ENCODE data around the gene GID4. TPM values are rescaled to one million over a fixed set of nuclear protein-coding genes. Genes with fewer than 3 reads are reported as not detected.

The GID4 gene
- total and polyA plus RNA-seq, 2 of the 13 experiments (the other 11 are each of a cell fraction or from before 2014, with no cell fraction given): 4.3 to 6.1 TPM

DNA sequence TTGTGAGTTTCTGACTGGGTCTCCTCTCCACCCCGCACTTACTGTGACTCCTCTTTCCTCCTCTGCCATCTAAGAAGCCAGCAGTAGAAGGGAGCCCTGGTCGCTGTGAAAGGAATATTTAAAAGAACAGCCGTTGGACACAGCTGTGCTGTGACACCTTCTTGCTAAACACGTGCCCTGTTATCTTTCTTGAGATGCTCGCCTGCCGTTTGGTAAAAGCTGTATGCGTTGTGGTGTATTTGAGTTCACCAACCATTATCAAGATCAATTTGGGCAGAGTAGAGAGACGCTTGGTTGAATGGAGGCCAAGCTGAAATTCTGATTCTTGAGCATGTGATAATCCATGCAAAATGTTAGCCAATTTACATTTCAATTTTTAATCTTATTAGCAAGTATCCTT lies 3.8 kb downstream of the GID4 start:
- Histone ChIP-seq H3K36me3 (replicated peaks in 1 of 2; ENCODE audit: control insufficient read depth in 1 of 2, insufficient read depth in 2 of 2, low read length in 2 of 2) (peaks cover 6 to 14% of the 10 kb centered on the region in 2 experiments; a peak in 4 of 5 replicates), H3K27me3 (ENCODE audit: control insufficient read depth in 1 of 2, insufficient read depth in 2 of 2, low read length in 2 of 2) (no peaks in the 10 kb centered on the region; a peak in 1 of 5 replicates), H3K4me3 (replicated peaks in 1 of 3; ENCODE audit: insufficient read depth in 1 of 3, low read depth in 2 of 3, low read length in 3 of 3) (no peak overlapping the region), H3K79me2 (ENCODE audit: insufficient read depth, low read length) (peaks cover 16% of the 10 kb centered on the region), H4K20me1 (ENCODE audit: insufficient read depth, low read length) (no peaks in the 10 kb centered on the region), H2AFZ (ENCODE audit: low read length) (no peak overlapping the region), H3K9ac (ENCODE audit: insufficient read depth, low read depth, low read length) (no peak overlapping the region), H3K4me2 (ENCODE audit: low read depth, low read length) (no peak overlapping the region), H3K4me1 (ENCODE audit: insufficient read depth, low read length) (peaks cover 35% of the 10 kb centered on the region), H3K9me3 (ENCODE audit: low read length) (no peaks in the 10 kb centered on the region), H3K27ac (ENCODE audit: extremely low read length, insufficient read depth, low read length) (no peak overlapping the region)
- POLR2A ChIA-PET: no interaction called here
- FAIRE-seq: no peak
- DNase-seq (ENCODE audit: low spot score): no peak
- in situ Hi-C loops (cut with HindIII; ENCODE audit: extremely low pct_ligation_motif_present, low pct_unique_long_range_greater_than_20kb): no loop called here
- CTCF ChIA-PET (ENCODE audit: low intra/inter-chr PET ratio, low total read pairs): no interaction called here
- WGBS (ENCODE audit: low lambda C conversion rate): 96% methylated on average over 8 of the region's 8 CpGs
- intact Hi-C loops (cut with micrococcal nuclease; ENCODE audit: unreplicated experiment): no loop called here
- no peak for ATAC-seq
- BruUV-seq (replicated peaks): no TSS peak
- no peak for TF ChIP-seq SATB2 (CRISPR knock-in tag; IDR thresholded peaks at IDR 0.05)
- TF ChIP-seq, protein P1, sequence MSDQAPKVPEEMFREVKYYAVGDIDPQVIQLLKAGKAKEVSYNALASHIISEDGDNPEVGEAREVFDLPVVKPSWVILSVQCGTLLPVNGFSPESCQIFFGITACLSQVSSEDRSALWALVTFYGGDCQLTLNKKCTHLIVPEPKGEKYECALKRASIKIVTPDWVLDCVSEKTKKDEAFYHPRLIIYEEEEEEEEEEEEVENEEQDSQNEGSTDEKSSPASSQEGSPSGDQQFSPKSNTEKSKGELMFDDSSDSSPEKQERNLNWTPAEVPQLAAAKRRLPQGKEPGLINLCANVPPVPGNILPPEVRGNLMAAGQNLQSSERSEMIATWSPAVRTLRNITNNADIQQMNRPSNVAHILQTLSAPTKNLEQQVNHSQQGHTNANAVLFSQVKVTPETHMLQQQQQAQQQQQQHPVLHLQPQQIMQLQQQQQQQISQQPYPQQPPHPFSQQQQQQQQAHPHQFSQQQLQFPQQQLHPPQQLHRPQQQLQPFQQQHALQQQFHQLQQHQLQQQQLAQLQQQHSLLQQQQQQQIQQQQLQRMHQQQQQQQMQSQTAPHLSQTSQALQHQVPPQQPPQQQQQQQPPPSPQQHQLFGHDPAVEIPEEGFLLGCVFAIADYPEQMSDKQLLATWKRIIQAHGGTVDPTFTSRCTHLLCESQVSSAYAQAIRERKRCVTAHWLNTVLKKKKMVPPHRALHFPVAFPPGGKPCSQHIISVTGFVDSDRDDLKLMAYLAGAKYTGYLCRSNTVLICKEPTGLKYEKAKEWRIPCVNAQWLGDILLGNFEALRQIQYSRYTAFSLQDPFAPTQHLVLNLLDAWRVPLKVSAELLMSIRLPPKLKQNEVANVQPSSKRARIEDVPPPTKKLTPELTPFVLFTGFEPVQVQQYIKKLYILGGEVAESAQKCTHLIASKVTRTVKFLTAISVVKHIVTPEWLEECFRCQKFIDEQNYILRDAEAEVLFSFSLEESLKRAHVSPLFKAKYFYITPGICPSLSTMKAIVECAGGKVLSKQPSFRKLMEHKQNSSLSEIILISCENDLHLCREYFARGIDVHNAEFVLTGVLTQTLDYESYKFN (CRISPR knock-in tag; conservative IDR thresholded peaks at IDR 0.05): no peak
- no peak for TF ChIP-seq XBP1 (CRISPR knock-in tag; IDR thresholded peaks at IDR 0.05)
- TF ChIP-seq POLR2A (IDR thresholded peaks at IDR 0.05; ENCODE audit: insufficient read depth in 1 of 2, low read depth in 2 of 2, low read length in 2 of 2): no peak
- TF ChIP-seq, protein P2, sequence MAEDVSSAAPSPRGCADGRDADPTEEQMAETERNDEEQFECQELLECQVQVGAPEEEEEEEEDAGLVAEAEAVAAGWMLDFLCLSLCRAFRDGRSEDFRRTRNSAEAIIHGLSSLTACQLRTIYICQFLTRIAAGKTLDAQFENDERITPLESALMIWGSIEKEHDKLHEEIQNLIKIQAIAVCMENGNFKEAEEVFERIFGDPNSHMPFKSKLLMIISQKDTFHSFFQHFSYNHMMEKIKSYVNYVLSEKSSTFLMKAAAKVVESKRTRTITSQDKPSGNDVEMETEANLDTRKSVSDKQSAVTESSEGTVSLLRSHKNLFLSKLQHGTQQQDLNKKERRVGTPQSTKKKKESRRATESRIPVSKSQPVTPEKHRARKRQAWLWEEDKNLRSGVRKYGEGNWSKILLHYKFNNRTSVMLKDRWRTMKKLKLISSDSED (CRISPR knock-in tag; IDR thresholded peaks at IDR 0.05): no peak
- no peak for TF ChIP-seq MEIS1 (CRISPR knock-in tag; IDR thresholded peaks at IDR 0.05; ENCODE audit: borderline replicate concordance)
- TF ChIP-seq, protein P3, sequence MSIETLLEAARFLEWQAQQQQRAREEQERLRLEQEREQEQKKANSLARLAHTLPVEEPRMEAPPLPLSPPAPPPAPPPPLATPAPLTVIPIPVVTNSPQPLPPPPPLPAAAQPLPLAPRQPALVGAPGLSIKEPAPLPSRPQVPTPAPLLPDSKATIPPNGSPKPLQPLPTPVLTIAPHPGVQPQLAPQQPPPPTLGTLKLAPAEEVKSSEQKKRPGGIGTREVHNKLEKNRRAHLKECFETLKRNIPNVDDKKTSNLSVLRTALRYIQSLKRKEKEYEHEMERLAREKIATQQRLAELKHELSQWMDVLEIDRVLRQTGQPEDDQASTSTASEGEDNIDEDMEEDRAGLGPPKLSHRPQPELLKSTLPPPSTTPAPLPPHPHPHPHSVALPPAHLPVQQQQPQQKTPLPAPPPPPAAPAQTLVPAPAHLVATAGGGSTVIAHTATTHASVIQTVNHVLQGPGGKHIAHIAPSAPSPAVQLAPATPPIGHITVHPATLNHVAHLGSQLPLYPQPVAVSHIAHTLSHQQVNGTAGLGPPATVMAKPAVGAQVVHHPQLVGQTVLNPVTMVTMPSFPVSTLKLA (IDR thresholded peaks at IDR 0.05): no peak
- no peak for TF ChIP-seq NFATC3 (CRISPR knock-in tag; IDR thresholded peaks at IDR 0.05)
- TF ChIP-seq, protein P4, sequence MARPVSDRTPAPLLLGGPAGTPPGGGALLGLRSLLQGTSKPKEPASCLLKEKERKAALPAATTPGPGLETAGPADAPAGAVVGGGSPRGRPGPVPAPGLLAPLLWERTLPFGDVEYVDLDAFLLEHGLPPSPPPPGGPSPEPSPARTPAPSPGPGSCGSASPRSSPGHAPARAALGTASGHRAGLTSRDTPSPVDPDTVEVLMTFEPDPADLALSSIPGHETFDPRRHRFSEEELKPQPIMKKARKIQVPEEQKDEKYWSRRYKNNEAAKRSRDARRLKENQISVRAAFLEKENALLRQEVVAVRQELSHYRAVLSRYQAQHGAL (CRISPR knock-in tag; IDR thresholded peaks at IDR 0.05; ENCODE audit: not compliant biosample characterization): no peak
- TF ChIP-seq NFKB2 (CRISPR knock-in tag; IDR thresholded peaks at IDR 0.05; ENCODE audit: borderline replicate concordance): no peak
- TF ChIP-seq ZFP36L2 (CRISPR knock-in tag; IDR thresholded peaks at IDR 0.05): no peak
- no peak for TF ChIP-seq ZMAT3 (CRISPR knock-in tag; conservative IDR thresholded peaks at IDR 0.05)
- TF ChIP-seq ZNF557 (CRISPR knock-in tag; IDR thresholded peaks at IDR 0.05): no peak
- no peak for TF ChIP-seq JUNB (CRISPR knock-in tag; IDR thresholded peaks at IDR 0.05; ENCODE audit: borderline replicate concordance)
- TF ChIP-seq ESRRA (CRISPR knock-in tag; IDR thresholded peaks at IDR 0.05; ENCODE audit: low read depth): no peak
- TF ChIP-seq KAT7 (CRISPR knock-in tag; IDR thresholded peaks at IDR 0.05; ENCODE audit: borderline replicate concordance): no peak

Data from HepG2 (cell line).